GM19023 (cell line): ENCODE measurements around the gene CLIP1.
"Not testable (repeated sequence)": the region's sequence is repeated elsewhere in the genome, so short reads cannot be mapped to it uniquely, and the experiment has no call there.

ENCODE experiments used
- ATAC-seq: cut with Tn5 transposase; IDR thresholded peaks from one replicate; pipeline ENCODE4 v1.9.1; 2021; ENCODE audit warnings: mild to moderate bottlenecking, moderate library complexity; ENCODE audit not compliant: unreplicated experiment

Gene CLIP1

GRCh38 chr12:122421821-122422729 lies at the start of gene CLIP1:
CLIP1 (minus strand) TSS chr12:122422669; CDS start chr12:122380452, 42,217 bp downstream.
- ATAC-seq: peak; percentile 65

- no peak for ATAC-seq
These were observed 49.1 kb upstream of the CLIP1 start for GRCh38 chr12:122471324-122472226.

GRCh38 chr12:122470576-122470975 lies 48.1 kb upstream of the CLIP1 start:
- not testable (repeated sequence) for ATAC-seq

- not testable (repeated sequence) for ATAC-seq
These were observed 47.4 kb upstream of the CLIP1 start for GRCh38 chr12:122469856-122470255.

GRCh38 chr12:122467983-122468382 lies 45.5 kb upstream of the CLIP1 start:
- no peak for ATAC-seq

- ATAC-seq: not testable (repeated sequence)
These were observed 42.0 kb upstream of the CLIP1 start for GRCh38 chr12:122464317-122465042.

GRCh38 chr12:122460641-122461040 lies 38.2 kb upstream of the CLIP1 start:
- no peak for ATAC-seq

GRCh38 chr12:122460061-122460460 lies 37.6 kb upstream of the CLIP1 start:
- no peak for ATAC-seq

GRCh38 chr12:122459211-122459610 lies 36.7 kb upstream of the CLIP1 start:
- no peak for ATAC-seq

GRCh38 chr12:122458105-122459035 lies 35.9 kb upstream of the CLIP1 start:
- ATAC-seq: no peak

- no peak for ATAC-seq
These were observed 35.2 kb upstream of the CLIP1 start for GRCh38 chr12:122457627-122458026.

- ATAC-seq: no peak
These were observed 32.3 kb upstream of the CLIP1 start for GRCh38 chr12:122454739-122455138.

- ATAC-seq: no peak
These were observed 31.8 kb upstream of the CLIP1 start for GRCh38 chr12:122454250-122454721.

- no peak for ATAC-seq
These were observed 30.3 kb upstream of the CLIP1 start for GRCh38 chr12:122452701-122453285.

- no peak for ATAC-seq
These were observed 26.8 kb upstream of the CLIP1 start for GRCh38 chr12:122449317-122449716.

GRCh38 chr12:122447825-122448224 lies 25.4 kb upstream of the CLIP1 start:
- not testable (repeated sequence) for ATAC-seq

GRCh38 chr12:122446390-122446789 lies 23.9 kb upstream of the CLIP1 start:
- not testable (repeated sequence) for ATAC-seq

- ATAC-seq: not testable (repeated sequence)
These were observed 21.6 kb upstream of the CLIP1 start for GRCh38 chr12:122444071-122444470.

- ATAC-seq: not testable (repeated sequence)
These were observed 16.4 kb upstream of the CLIP1 start for GRCh38 chr12:122438822-122439221.
